NCI-H524 (cell line): ENCODE data around the gene TNFSF4.

Experiments
- DNase-seq, 2 experiments: peaks; one replicate each; lab custom pipeline; 2025; lab: John Stamatoyannopoulos, UW

Gene TNFSF4

GRCh38 chr1:173210716-173211231, 3.6 kb upstream of the TNFSF4 start:
- DNase-seq, result no peak

GRCh38 chr1:173210283-173210682, 3.2 kb upstream of the TNFSF4 start:
- peak in 1 of 2 experiments; percentile 52 for DNase-seq

- no peak for DNase-seq
Observed at GRCh38 chr1:173208868-173209267, 1.7 kb upstream of the TNFSF4 start.

GRCh38 chr1:173208146-173208545, 1.0 kb upstream of the TNFSF4 start:
- no peak for DNase-seq

GRCh38 chr1:173205146-173206051, 1.7 kb downstream of the TNFSF4 start:
- DNase-seq, result no peak

- no peak for DNase-seq
Observed at GRCh38 chr1:173204693-173205092, 2.4 kb downstream of the TNFSF4 start.

GRCh38 chr1:173202424-173203145, 4.5 kb downstream of the TNFSF4 start:
- peak in 1 of 2 experiments; percentile 43 for DNase-seq

- no peak for DNase-seq
Observed at GRCh38 chr1:173201969-173202368, 5.2 kb downstream of the TNFSF4 start.

GRCh38 chr1:173195596-173196088, 11.5 kb downstream of the TNFSF4 start:
- DNase-seq, result no peak

- DNase-seq, result no peak
Observed at GRCh38 chr1:173193639-173194038, 13.5 kb downstream of the TNFSF4 start.

GRCh38 chr1:173191011-173191705, 16.0 kb downstream of the TNFSF4 start:
- no peak for DNase-seq

- peak in 1 of 2 experiments; percentile 38 for DNase-seq
Observed at GRCh38 chr1:173190101-173190936, 16.8 kb downstream of the TNFSF4 start.

GRCh38 chr1:173187671-173188237, 19.4 kb downstream of the TNFSF4 start:
- no peak for DNase-seq

- DNase-seq, result no peak
Observed at GRCh38 chr1:173181791-173182190, 25.3 kb downstream of the TNFSF4 start.

- DNase-seq, result no peak
Observed at GRCh38 chr1:173176246-173176645, 30.9 kb downstream of the TNFSF4 start.

- DNase-seq, result peak in 1 of 2 experiments; percentile 53
Observed at GRCh38 chr1:173175514-173176145, 31.5 kb downstream of the TNFSF4 start.

GRCh38 chr1:173173388-173173787, 33.7 kb downstream of the TNFSF4 start:
- no peak for DNase-seq

GRCh38 chr1:173171152-173171551, 36.0 kb downstream of the TNFSF4 start:
- no peak for DNase-seq

- DNase-seq, result no peak
Observed at GRCh38 chr1:173168941-173169340, 38.2 kb downstream of the TNFSF4 start.

- DNase-seq, result no peak
Observed at GRCh38 chr1:173164686-173165085, 42.4 kb downstream of the TNFSF4 start.
